Embryonic facial prominence (tissue), 1 donor: ENCODE measurements around the gene NOTUM.

Experiments
- DNase-seq: peaks from one replicate; pipeline ENCODE4 v3.0.0-alpha.2; 2016; ENCODE audit errors: extremely low spot score

The NOTUM gene

DNA sequence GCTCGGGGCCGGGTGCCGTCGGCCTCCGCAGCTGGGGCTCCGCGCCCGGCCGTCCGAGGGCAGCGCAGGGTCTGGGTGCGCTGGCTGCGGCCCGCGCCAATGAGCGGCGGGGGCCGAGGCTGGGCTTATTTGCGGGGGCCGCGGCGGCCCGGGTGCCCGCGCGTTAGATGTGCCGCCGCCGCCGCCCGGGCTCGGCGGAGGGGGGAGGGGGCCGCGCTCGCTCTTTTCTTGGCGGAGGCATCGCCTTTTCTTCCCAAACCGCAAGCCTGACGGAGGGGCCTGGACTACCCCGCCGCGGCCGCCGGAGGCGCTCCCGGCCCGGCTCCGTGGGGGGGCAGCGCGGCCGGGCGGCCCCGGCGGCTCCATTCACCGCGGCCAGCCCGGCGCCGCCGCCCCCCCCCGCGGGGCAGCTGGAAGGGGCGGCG, at the start of gene NOTUM:
TSS of gene NOTUM (minus strand) at position 101 of the 425 bp plus-strand sequence. CDS start 278 bp downstream, outside the sequence.
- DNase-seq: no peak

- DNase-seq: no peak
Observed at GRCh38 chr17:82009413-82009812, 48.4 kb upstream of the NOTUM start.

DNA sequence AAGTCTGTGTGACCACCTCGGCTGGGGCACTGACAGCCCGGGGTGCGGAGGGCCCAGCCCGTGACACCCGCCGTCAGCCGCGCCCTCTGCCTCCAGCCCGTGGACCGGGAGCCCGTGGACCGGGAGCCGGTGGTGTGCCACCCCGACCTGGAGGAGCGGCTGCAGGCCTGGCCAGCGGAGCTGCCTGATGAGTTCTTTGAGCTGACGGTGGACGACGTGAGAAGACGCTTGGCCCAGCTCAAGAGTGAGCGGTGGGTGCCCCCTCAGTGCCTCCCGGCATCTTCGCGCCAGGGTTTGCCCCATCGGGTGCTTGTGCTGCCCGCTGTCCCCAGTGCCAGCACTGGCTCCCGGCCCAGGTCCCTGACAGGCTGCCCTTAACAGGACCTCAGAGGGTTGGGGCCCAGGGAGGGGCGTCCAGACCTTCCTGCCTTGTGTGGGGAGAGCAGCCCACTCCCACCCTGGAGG, 48.0 kb upstream of the NOTUM start:
- DNase-seq: no peak

GRCh38 chr17:82008258-82008940, 47.4 kb upstream of the NOTUM start:
- no peak for DNase-seq

- no peak for DNase-seq
Observed at GRCh38 chr17:82007495-82008257, 46.7 kb upstream of the NOTUM start.

DNA sequence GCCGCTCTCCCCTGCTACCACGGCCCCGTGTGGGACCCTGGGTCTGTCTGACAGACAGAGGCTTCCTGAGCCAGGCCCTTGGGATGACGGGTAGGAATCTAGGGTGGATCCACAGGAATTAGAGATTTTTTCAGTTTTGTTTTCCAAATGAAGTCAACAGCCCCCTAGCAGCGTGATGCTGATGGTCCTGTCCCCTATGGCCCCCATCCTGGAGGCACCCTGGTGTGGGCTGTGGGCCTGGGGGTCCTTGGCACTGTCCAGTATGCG, 46.2 kb upstream of the NOTUM start:
- DNase-seq: no peak

DNA sequence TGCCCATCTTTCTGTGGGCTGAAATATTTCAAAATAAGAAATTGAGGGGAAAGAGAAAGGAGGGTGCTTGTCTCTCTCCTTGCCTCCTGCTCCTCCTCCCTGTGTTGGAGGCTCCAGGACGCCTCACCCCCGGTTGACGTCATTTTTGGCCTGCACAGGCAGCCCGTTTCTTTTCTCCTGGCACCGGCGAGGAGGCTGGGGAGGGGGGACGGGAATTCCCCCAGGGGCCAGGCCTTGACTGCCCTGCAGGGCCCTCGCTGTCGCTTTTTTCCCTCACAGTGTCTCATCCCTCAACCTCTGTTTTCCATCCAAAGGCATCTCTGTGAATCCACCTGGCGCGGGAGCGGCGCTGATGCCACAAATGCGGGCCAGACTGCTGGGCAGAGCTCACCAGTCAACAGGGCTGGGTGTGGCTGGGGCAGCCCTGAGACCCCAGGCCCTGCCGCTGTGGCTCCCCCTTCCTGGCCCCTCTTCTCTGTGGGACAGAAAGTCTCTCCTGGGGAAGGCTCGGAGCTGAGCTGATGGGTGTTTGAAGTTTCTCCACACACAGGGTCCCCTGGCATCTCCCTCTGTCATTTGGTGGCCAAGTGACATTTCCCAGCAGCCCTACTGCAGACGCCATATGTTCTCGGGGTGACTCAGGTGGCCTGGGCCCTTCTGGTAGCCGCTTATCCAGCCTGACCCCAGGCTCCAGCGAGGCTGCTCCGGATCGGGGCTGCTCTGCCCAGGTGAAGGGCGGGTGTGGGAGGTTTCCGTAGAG, 45.7 kb upstream of the NOTUM start:
- DNase-seq: no peak

DNA sequence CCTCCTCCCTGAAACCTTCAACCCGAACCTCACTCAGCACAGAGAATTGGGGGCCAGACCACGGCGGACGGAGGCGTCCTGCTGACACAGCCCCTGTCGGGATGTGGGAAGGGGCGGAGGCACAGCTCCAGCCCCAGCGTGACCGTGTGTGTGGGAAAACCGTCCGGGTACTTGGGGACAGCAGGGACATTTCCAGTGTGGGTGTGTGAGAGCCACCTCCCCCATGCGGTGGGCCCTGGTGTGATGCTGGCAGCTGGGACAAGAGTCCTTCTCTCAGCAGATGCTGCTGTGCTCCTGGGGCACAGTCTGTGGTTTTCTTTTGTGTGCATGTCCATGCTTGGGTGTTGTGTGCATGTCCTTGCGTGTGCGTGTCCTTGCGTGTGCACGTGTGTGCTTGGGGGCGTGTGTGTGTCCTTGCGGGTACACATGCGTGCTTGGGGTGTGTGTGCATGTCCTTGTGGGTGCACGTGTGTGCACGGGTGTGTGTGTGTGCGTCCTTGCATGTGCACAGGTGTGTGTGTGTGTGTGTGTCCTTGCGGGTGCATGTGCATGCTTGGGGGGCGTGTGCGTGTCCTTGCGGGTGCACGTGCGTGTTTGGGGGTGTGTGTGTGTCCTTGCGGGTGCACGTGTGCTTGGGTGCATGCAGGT, 44.8 kb upstream of the NOTUM start:
- no peak for DNase-seq

DNA sequence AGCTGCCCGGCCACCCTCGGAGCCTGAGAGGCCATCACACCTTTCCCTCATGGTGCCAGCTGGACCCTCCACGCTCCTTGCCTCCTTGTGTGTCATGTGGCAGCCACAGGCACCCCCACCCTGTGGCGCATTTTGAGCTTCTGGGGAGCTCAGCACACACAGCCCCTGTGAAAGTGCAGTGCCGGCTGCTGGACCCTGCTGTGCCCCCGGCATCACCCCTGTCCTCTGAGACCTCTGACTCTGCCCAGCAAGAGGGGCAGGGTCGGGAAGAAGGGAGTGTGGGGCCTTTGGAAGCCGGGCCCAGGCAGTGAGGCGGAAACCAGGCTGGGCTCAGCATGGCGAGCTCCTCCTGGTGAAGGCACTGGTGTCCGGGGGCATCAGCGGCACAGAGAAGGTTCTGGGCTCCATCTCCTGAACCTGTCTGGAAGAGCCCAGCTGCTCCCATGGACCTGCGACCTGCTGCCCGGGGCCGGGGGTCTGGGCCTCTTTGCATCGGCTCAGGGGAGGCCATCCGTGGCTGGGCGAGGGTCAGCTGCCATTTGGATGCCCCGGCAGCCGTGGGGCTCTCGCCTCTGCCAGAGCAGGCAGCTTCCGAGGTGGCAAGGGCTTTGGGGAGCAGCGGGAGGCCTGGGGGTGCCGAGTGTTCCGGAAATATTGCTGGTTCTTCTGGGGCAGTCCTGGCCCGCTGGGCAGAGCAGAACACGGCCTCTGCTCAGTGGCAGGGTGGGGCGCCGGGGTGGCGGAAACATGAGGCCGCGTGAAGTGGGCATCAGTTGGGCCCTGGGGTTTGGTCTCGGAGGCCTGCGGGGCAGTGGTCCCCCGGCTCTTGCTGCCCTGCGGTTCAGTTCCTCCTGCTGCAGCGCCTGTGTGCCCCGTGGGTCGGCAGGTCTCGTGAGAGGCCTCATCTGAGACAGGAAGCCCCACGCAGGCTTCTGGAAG, 43.8 kb upstream of the NOTUM start:
- no peak for DNase-seq

- no peak for DNase-seq
Observed at GRCh38 chr17:82003411-82004381, 42.7 kb upstream of the NOTUM start.

DNA sequence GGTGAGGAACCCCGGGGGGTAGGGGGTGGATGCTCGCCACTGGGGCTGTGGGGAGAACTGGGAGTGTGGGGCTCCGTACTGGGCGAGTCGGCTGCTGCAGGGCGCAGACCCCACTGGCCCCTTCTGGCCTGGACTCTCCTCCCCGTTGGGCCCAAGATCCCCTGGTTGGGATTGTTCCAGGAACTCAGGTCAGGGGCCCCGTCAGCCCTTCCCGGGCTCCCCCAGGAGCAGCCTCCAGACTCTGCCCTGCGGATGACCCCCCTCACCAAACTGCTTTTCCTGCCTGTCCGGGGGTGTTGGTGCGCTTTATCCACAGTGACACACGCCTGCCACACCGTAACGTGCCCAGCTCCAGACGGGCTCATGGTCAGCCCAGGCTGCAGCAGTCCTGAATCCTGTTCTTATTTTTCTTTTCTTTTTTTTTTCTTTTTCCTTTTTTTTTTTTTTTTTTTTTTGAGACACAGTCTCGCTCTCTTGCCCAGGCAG, 40.6 kb upstream of the NOTUM start:
- no peak for DNase-seq

GRCh38 chr17:82000803-82001570, 40.0 kb upstream of the NOTUM start:
- no peak for DNase-seq

- no peak for DNase-seq
Observed at GRCh38 chr17:81999976-82000802, 39.2 kb upstream of the NOTUM start.

DNA sequence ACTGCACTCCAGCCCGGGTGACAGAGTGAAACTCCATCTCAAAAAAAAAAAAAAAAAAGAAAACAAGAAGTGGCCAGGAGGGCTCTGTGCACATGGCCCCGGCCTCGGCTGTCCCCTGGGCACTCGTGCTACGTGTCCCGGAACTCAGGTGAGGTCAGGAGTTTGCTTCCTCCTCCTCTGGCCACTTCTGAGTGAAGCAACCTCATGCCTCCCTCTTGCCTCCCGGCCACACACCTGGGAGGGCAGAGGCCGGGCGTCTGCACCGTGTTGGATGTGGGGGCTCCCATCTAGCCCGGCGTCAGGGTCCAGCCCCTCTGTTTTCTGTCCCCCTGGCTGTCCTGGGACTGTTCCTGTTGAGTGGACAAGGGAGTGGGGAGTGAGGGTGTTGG, 38.6 kb upstream of the NOTUM start:
- DNase-seq: no peak

DNA sequence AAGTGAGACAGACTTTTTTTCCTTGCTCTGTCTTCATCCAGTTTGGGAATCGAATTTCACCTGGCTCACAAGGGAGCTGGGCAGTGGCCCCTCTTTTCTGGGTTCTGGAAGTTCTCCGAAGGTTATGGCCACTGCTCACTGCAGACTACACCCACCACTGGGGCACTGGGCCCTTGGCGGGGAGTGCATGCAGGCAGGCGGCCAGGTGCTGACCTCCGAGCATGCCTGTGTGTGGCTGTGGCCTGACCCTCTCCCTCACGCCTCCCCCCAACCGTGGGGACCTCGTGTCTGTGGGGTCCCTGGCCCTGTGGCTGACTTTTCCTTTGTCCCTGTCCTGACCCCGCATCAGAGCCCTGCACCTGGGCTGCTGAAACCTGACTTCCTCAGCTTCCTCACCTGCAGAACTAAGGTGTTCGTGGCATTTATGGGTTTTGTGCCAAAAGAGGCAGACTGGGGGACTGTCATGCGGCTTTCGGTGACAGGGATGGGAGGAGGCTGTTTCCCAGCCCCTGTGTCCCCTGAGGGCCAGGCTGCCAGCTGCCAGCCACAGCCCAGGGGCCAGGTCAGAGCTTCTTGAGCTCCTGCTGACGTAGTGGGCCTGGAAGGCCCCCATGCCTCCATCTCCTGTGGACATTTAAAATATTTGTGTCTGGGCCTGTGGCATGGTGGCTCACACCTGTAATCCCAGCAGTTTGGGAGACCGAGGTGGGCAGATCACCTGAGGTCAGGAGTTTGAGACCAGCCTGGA, 37.9 kb upstream of the NOTUM start:
- no peak for DNase-seq

DNA sequence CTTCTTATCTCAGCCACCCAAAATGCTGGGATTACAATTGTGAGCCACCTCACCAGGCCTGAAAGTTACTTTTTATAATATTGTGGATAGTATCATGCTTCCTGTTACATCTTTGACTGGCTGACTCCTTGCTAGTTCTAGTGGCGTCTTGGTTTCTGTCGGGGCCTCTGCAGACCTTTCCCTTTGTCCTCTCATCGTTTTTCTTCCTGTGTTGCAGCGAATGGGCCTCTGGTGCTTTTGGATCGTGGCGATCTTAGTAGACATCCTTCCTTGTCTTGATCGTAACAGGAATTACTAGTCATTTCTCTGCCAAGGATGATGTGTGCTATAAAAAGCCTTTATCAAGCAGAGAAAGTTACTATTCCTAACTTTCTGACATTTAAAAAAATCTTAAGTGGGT, 37.2 kb upstream of the NOTUM start:
- no peak for DNase-seq

- no peak for DNase-seq
Observed at GRCh38 chr17:81996757-81997441, 35.9 kb upstream of the NOTUM start.
